Liver (tissue), 3 donors: ENCODE measurements around the gene CCDC50.

ENCODE experiments used
- GABPA ChIP-seq, 2 donors: IDR thresholded peaks in 1 of 2; conservative IDR thresholded peaks in 1 of 2; 2 replicates each; pipeline ENCODE4 v1.6.1; 2016; ENCODE audit warnings: antibody characterized with exemption in 2 of 2, mild to moderate bottlenecking in 1 of 2, moderate library complexity in 1 of 2
- HNF4G ChIP-seq: IDR thresholded peaks from 2 replicates; pipeline ENCODE4 v1.6.1; 2016; ENCODE audit warnings: antibody characterized with exemption
- JUND ChIP-seq, 2 donors: IDR thresholded peaks; 2 replicates each; pipeline ENCODE4 v1.6.1; 2016; ENCODE audit warnings: antibody characterized with exemption in 2 of 2
- RAD21 ChIP-seq, 2 donors: IDR thresholded peaks; 2 replicates each; pipeline ENCODE4 v1.6.1; 2016; ENCODE audit warnings: antibody characterized with exemption in 2 of 2, mild to moderate bottlenecking in 2 of 2
- REST ChIP-seq: IDR thresholded peaks from 2 replicates; pipeline ENCODE4 v1.6.1; 2016; ENCODE audit warnings: antibody characterized with exemption, mild to moderate bottlenecking
- RXRA ChIP-seq, 2 donors: IDR thresholded peaks; 2 replicates each; pipeline ENCODE4 v1.6.1; 2017 to 2018; ENCODE audit warnings: antibody characterized with exemption in 2 of 2, mild to moderate bottlenecking in 1 of 2
- SP1 ChIP-seq: IDR thresholded peaks from 2 replicates; pipeline ENCODE4 v1.6.1; 2018; ENCODE audit warnings: antibody characterized with exemption, mild to moderate bottlenecking
- TAF1 ChIP-seq: conservative IDR thresholded peaks from 2 replicates; pipeline ENCODE4 v1.6.1; 2016; ENCODE audit warnings: antibody characterized with exemption, mild to moderate bottlenecking
- TF ChIP-seq, protein P1 (sequence below): fragments of 150-350 bp; IDR thresholded peaks from 2 replicates; pipeline ENCODE4 v1.5.1; 2017; ENCODE audit warnings: improper control_type of control experiment, low read depth, low read length; ENCODE audit not compliant: missing input control
- TF ChIP-seq, protein P2 (sequence below): IDR thresholded peaks from 2 replicates; pipeline ENCODE4 v1.6.1; 2016; ENCODE audit warnings: antibody characterized with exemption
- TF ChIP-seq, protein P3 (sequence below): IDR thresholded peaks from 2 replicates; pipeline ENCODE4 v1.6.1; 2016; ENCODE audit warnings: antibody characterized with exemption
- TF ChIP-seq, protein P4 (sequence below): IDR thresholded peaks from 2 replicates; pipeline ENCODE4 v1.6.1; 2016; ENCODE audit warnings: antibody characterized with exemption
- donor health status: healthy.
- donor health status: healthy.

DNA sequence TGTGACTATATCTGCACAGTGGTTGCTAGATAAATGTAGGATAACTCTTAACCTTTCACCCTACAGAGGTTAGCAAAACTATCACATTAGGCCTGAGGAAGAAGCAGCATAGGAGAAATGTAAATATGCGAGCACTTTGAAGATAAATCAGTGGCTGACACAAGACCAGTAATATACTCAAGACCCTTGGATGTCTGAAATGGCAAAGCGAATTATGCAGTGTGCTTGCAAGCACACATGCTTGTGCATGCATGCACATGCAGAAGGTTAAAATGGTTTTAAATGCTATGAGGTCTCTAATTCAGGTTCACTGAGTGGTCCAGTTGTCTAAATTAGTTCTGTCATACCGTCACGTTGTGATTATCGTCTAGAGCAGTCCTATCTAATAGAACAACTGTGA is 14.7 kb downstream of the CCDC50 start:
- TF ChIP-seq, protein P1, sequence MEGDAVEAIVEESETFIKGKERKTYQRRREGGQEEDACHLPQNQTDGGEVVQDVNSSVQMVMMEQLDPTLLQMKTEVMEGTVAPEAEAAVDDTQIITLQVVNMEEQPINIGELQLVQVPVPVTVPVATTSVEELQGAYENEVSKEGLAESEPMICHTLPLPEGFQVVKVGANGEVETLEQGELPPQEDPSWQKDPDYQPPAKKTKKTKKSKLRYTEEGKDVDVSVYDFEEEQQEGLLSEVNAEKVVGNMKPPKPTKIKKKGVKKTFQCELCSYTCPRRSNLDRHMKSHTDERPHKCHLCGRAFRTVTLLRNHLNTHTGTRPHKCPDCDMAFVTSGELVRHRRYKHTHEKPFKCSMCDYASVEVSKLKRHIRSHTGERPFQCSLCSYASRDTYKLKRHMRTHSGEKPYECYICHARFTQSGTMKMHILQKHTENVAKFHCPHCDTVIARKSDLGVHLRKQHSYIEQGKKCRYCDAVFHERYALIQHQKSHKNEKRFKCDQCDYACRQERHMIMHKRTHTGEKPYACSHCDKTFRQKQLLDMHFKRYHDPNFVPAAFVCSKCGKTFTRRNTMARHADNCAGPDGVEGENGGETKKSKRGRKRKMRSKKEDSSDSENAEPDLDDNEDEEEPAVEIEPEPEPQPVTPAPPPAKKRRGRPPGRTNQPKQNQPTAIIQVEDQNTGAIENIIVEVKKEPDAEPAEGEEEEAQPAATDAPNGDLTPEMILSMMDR = no peak
- TF ChIP-seq, protein P2, sequence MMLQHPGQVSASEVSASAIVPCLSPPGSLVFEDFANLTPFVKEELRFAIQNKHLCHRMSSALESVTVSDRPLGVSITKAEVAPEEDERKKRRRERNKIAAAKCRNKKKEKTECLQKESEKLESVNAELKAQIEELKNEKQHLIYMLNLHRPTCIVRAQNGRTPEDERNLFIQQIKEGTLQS = no peak
- TF ChIP-seq RAD21 (IDR thresholded peaks at IDR 0.05) = no peak
- no peak for TF ChIP-seq HNF4G
- TF ChIP-seq TAF1 = no peak
- TF ChIP-seq, protein P3, sequence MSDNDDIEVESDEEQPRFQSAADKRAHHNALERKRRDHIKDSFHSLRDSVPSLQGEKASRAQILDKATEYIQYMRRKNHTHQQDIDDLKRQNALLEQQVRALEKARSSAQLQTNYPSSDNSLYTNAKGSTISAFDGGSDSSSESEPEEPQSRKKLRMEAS = no peak
- TF ChIP-seq REST = no peak
- no peak for TF ChIP-seq SP1
- no peak for TF ChIP-seq GABPA (IDR thresholded peaks at IDR 0.05 in 1 of 2, conservative IDR thresholded peaks at IDR 0.05 in 1 of 2)
- no peak for TF ChIP-seq JUND (IDR thresholded peaks at IDR 0.05)
- TF ChIP-seq, protein P4, sequence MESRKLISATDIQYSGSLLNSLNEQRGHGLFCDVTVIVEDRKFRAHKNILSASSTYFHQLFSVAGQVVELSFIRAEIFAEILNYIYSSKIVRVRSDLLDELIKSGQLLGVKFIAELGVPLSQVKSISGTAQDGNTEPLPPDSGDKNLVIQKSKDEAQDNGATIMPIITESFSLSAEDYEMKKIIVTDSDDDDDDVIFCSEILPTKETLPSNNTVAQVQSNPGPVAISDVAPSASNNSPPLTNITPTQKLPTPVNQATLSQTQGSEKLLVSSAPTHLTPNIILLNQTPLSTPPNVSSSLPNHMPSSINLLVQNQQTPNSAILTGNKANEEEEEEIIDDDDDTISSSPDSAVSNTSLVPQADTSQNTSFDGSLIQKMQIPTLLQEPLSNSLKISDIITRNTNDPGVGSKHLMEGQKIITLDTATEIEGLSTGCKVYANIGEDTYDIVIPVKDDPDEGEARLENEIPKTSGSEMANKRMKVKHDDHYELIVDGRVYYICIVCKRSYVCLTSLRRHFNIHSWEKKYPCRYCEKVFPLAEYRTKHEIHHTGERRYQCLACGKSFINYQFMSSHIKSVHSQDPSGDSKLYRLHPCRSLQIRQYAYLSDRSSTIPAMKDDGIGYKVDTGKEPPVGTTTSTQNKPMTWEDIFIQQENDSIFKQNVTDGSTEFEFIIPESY = no peak
- TF ChIP-seq RXRA (IDR thresholded peaks at IDR 0.05) = no peak
